HG03095 (cell line): ENCODE results near the gene NPHP4.

Experiments used
- ATAC-seq: cut with Tn5 transposase; IDR thresholded peaks from one replicate; pipeline ENCODE4 v1.9.1; 2021; ENCODE audit warnings: moderate library complexity; ENCODE audit not compliant: unreplicated experiment

The NPHP4 gene

GRCh38 chr1:5818755-5819154, 173.5 kb downstream of the NPHP4 start:
- ATAC-seq, result no peak

DNA sequence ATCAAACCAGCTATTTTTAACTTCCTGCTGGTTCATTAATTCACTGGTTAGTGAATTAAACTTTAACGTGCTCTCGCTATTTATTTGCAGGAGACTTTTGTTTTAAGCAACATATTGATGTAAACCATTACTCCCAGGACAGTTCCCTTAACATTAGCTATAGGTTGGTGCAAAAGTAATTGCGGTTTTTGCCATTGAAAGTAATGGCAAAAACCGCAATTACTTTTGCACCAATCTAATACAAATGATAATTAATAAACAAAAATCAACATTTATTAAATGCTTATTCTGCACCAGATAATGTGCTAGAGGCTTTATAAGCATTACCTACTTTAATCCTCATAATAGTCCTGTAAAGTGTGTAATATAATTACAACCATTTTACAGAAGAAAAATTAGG, 176.5 kb downstream of the NPHP4 start:
- ATAC-seq, result no peak

- no peak for ATAC-seq
Observed at GRCh38 chr1:5815211-5815610, 177.0 kb downstream of the NPHP4 start.

DNA sequence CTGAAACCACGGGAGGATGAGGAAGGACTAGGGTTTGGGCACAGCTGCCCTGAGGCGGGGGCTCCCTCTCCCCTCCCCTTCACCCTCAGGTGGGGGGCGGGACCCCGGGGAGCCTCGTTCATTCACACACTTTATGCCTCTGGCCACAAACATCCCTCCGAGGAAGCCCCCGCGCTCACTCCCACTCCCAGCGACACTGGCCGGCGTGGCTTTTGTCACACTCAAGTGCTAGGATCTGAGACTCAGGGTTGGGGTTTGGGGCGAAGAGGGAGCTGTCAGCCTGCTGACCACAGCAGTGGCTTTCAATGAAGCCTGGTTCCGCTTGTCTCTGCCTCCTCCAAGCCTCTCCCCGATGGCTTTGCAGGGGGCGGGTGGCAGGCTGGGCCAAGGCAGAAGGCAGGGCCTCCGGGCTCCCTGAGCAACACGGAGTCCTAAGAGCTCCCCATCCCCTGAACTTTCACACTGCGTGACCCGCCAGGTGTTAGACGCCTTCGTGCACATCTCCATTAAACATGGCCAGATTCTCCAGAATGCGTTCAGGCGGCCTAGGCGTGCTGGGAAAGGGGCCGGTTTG, 178.1 kb downstream of the NPHP4 start:
- no peak for ATAC-seq

DNA sequence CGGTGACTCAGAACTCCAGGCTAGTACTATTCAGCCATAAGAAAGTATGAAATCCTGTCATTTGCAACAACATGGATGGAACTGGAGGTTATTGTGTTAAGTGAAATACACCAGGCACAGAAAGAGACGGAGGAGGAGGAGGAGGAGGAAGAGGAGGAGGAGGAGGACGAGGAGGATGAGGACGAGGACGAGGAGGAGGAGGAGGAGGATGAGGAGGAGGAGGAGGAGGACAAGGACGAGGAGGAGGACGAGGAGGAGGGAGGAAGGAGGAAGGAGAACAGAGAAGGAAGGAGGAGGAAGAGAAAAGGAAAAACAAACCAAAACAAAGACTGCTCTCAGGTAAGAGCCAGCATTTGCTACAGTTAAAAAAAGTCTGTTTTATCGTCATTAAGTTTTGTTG, 178.7 kb downstream of the NPHP4 start:
- no peak for ATAC-seq
